ENCODE results near the gene SLC13A3.

DNA sequence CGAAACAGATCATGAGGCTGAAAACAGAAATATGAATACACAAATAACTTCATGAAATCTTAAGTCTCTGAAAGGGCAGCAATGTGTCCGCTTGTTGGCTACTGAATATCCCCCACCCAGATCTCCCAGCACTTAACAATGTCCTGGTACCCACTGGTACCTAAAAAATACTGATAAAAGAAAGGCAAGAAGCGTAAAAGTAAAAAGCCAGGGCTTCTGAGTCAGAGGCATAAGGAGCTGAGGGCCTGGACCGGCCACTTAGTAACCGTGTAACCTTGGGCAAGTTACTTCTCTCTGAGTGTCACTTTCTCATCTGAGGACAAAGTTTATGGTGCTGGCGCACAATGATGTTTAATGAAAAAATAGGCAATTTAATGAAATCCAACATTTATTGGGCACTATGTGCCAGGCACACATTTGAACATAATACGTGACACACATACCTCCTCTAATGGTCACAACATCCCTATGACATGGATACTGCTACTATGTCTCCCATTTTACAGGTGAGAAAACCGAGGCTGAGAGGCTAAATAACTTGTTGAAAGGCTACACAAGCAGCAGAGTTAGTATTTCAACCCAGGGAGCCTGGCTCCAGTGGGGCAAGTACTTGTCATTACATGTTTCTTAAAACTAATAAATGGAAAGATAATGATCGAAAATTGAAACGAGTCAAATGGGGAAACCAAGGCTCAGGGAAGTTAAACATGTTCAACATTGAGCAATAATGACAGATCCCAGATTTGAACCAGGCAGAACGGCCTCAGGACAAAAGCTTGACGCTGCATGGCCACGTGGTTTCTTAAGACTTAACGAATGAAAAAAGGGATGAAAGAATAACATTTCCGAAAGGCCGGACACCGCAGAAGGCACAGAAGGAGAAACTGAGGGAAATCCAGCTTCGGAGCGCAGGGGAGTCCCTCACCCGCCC, 37.2 kb upstream of the SLC13A3 start:
- TF ChIP-seq, protein P1, sequence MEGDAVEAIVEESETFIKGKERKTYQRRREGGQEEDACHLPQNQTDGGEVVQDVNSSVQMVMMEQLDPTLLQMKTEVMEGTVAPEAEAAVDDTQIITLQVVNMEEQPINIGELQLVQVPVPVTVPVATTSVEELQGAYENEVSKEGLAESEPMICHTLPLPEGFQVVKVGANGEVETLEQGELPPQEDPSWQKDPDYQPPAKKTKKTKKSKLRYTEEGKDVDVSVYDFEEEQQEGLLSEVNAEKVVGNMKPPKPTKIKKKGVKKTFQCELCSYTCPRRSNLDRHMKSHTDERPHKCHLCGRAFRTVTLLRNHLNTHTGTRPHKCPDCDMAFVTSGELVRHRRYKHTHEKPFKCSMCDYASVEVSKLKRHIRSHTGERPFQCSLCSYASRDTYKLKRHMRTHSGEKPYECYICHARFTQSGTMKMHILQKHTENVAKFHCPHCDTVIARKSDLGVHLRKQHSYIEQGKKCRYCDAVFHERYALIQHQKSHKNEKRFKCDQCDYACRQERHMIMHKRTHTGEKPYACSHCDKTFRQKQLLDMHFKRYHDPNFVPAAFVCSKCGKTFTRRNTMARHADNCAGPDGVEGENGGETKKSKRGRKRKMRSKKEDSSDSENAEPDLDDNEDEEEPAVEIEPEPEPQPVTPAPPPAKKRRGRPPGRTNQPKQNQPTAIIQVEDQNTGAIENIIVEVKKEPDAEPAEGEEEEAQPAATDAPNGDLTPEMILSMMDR (conservative IDR thresholded peaks at IDR 0.05), result no peak
- TF ChIP-seq EZH2 (IDR thresholded peaks at IDR 0.05; ENCODE audit: low read depth), result no peak

Measured in PC-9 (cell line).